SJCRH30 (cell line): Measurements from ENCODE around the gene GINS2. TPM values are rescaled to one million over a fixed set of nuclear protein-coding genes. Genes with fewer than 3 reads are reported as not detected.
A peak's percentile ranks its signal among the peaks of the same experiment; 100 is the strongest.

Experiments
- DNase-seq, 2 experiments: peaks; one replicate each; pipeline ENCODE4 v3.0.0-alpha.2; 2015 to 2020
- H3K27ac ChIP-seq: fragments of 250-450 bp; sonication (Bioruptor Pico); 2 replicates; pipeline ENCODE4 v1.5.1; 2020; ENCODE audit warnings: mild to moderate bottlenecking, moderate library complexity
- H3K27me3 ChIP-seq: fragments of 250-450 bp; sonication (Bioruptor Pico); 2 replicates; pipeline ENCODE4 v1.5.1; 2020; ENCODE audit warnings: mild to moderate bottlenecking, moderate library complexity
- H3K36me3 ChIP-seq: fragments of 250-450 bp; sonication (Bioruptor Pico); 2 replicates; pipeline ENCODE4 v1.5.1; 2020; ENCODE audit warnings: mild to moderate bottlenecking, moderate library complexity
- H3K4me1 ChIP-seq: fragments of 250-450 bp; sonication (Bioruptor Pico); 2 replicates; pipeline ENCODE4 v1.5.1; 2020; ENCODE audit warnings: mild to moderate bottlenecking, moderate library complexity
- H3K4me3 ChIP-seq: fragments of 250-450 bp; sonication (Bioruptor Pico); 2 replicates; pipeline ENCODE4 v1.5.1; 2020; ENCODE audit warnings: mild to moderate bottlenecking, moderate library complexity
- H3K9me3 ChIP-seq: fragments of 250-450 bp; sonication (Bioruptor Pico); replicated peaks from 2 replicates; pipeline ENCODE4 v1.5.1; 2020; ENCODE audit warnings: mild to moderate bottlenecking, moderate library complexity
- total RNA-seq: library from RNA; depleted of rRNA; stranded (reverse); fragments of >200 nt; shearing (Covaris generic); gene quantifications from 2 replicates; pipeline ENCODE4 v1.2.3, GENCODE V29; 2014

Gene GINS2
- total RNA-seq, 1 experiment from 2014 or later = 51.2 TPM

GRCh38 chr16:85660843-85661739 is 27.7 kb downstream of the GINS2 start:
- peaks cover 14% of the 10 kb centered on the region; the same call in 1 of the 2 replicates for H3K36me3 ChIP-seq
- H3K4me1 ChIP-seq = no peaks in the 10 kb centered on the region
- DNase-seq = no peak

GRCh38 chr16:85659805-85660511 is 28.8 kb downstream of the GINS2 start:
- Histone ChIP-seq H3K27ac (no peak overlapping the region), H3K27me3 (no peaks in the 10 kb centered on the region), H3K9me3 (no peaks in the 10 kb centered on the region), H3K4me1 (no peaks in the 10 kb centered on the region), H3K4me3 (no peak overlapping the region), H3K36me3 (peaks cover 16% of the 10 kb centered on the region; the same call in 1 of the 2 replicates)
- peak; percentile 64 to 75 for DNase-seq

More at GRCh38 chr16:85660843-85661739, 27.7 kb downstream of the GINS2 start:
- H3K9me3 ChIP-seq = no peaks in the 10 kb centered on the region
- no peaks in the 10 kb centered on the region for H3K27me3 ChIP-seq
- no peak overlapping the region for H3K27ac ChIP-seq
- no peak overlapping the region for H3K4me3 ChIP-seq

- H3K36me3 ChIP-seq = peaks cover 15% of the 10 kb centered on the region; the same call in 1 of the 2 replicates
- no peaks in the 10 kb centered on the region for H3K4me1 ChIP-seq
- no peak for DNase-seq
- H3K9me3 ChIP-seq = no peaks in the 10 kb centered on the region
- no peaks in the 10 kb centered on the region for H3K27me3 ChIP-seq
- no peak overlapping the region for H3K4me3 ChIP-seq
- H3K27ac ChIP-seq = no peak overlapping the region
Measured at GRCh38 chr16:85659336-85659735, 29.4 kb downstream of the GINS2 start.

GRCh38 chr16:85658504-85659326 is 30.0 kb downstream of the GINS2 start:
- Histone ChIP-seq H3K4me1 (no peaks in the 10 kb centered on the region), H3K4me3 (no peak overlapping the region), H3K27ac (no peak overlapping the region)

GRCh38 chr16:85657996-85658395 is 30.8 kb downstream of the GINS2 start:
- Histone ChIP-seq H3K36me3 (peaks cover 9% of the 10 kb centered on the region; the same call in 1 of the 2 replicates), H3K27ac (no peak overlapping the region), H3K4me3 (no peak overlapping the region), H3K4me1 (no peaks in the 10 kb centered on the region), H3K27me3 (no peaks in the 10 kb centered on the region), H3K9me3 (no peaks in the 10 kb centered on the region)
- DNase-seq = no peak

More at GRCh38 chr16:85658504-85659326, 30.0 kb downstream of the GINS2 start:
- Histone ChIP-seq H3K36me3 (peaks cover 12% of the 10 kb centered on the region; the same call in 1 of the 2 replicates), H3K9me3 (no peaks in the 10 kb centered on the region), H3K27me3 (no peaks in the 10 kb centered on the region)
- no peak for DNase-seq

GRCh38 chr16:85657267-85657650 is 31.5 kb downstream of the GINS2 start:
- Histone ChIP-seq H3K9me3 (no peaks in the 10 kb centered on the region), H3K27me3 (no peaks in the 10 kb centered on the region), H3K4me1 (peaks cover 5% of the 10 kb centered on the region), H3K4me3 (no peak overlapping the region), H3K36me3 (peaks cover 9% of the 10 kb centered on the region; the same call in 1 of the 2 replicates), H3K27ac (no peak overlapping the region)
- no peak for DNase-seq

- DNase-seq = no peak
- Histone ChIP-seq H3K4me3 (no peak overlapping the region), H3K4me1 (peaks cover 12% of the 10 kb centered on the region), H3K9me3 (no peaks in the 10 kb centered on the region), H3K27ac (no peak overlapping the region), H3K36me3 (peaks cover 9% of the 10 kb centered on the region; the same call in 1 of the 2 replicates), H3K27me3 (no peaks in the 10 kb centered on the region)
Measured at GRCh38 chr16:85656351-85657266, 32.1 kb downstream of the GINS2 start.

- no peak overlapping the region for H3K27ac ChIP-seq
- no peak overlapping the region for H3K4me3 ChIP-seq
- no peaks in the 10 kb centered on the region for H3K27me3 ChIP-seq
- no peak for DNase-seq
- peaks cover 9% of the 10 kb centered on the region; the same call in 1 of the 2 replicates for H3K36me3 ChIP-seq
- H3K9me3 ChIP-seq = no peaks in the 10 kb centered on the region
- peaks cover 19% of the 10 kb centered on the region for H3K4me1 ChIP-seq
Measured at GRCh38 chr16:85655216-85656129, 33.3 kb downstream of the GINS2 start.

- no peaks in the 10 kb centered on the region for H3K9me3 ChIP-seq
- no peak for DNase-seq
- H3K4me1 ChIP-seq = peaks cover 24% of the 10 kb centered on the region
- no peak overlapping the region for H3K27ac ChIP-seq
- no peaks in the 10 kb centered on the region for H3K27me3 ChIP-seq
- no peak overlapping the region for H3K4me3 ChIP-seq
- H3K36me3 ChIP-seq = peaks cover 9% of the 10 kb centered on the region; the same call in 1 of the 2 replicates
Measured at GRCh38 chr16:85654251-85655095, 34.3 kb downstream of the GINS2 start.

- H3K36me3 ChIP-seq = peaks cover 9% of the 10 kb centered on the region; the same call in 1 of the 2 replicates
- DNase-seq = no peak
- H3K4me3 ChIP-seq = no peak overlapping the region
- no peak overlapping the region for H3K27ac ChIP-seq
- no peaks in the 10 kb centered on the region for H3K9me3 ChIP-seq
- peaks cover 24% of the 10 kb centered on the region for H3K4me1 ChIP-seq
- H3K27me3 ChIP-seq = no peaks in the 10 kb centered on the region
Measured at GRCh38 chr16:85653290-85653891, 35.4 kb downstream of the GINS2 start.

GRCh38 chr16:85652431-85653221 is 36.1 kb downstream of the GINS2 start:
- Histone ChIP-seq H3K27me3 (no peaks in the 10 kb centered on the region), H3K9me3 (no peaks in the 10 kb centered on the region), H3K36me3 (peaks cover 6% of the 10 kb centered on the region; the same call in 1 of the 2 replicates), H3K4me3 (no peak overlapping the region), H3K27ac (peak overlapping the region; percentile 24; the same call in 1 of the 2 replicates), H3K4me1 (peaks cover 24% of the 10 kb centered on the region)
- peak; percentile 75 to 76 for DNase-seq
